Lower leg skin (tissue), 3 donors: ENCODE results near the gene HBD.

Source experiments
- POLR2A ChIP-seq, 2 donors: fragments of 450-650 bp; IDR thresholded peaks; one replicate each; pipeline ENCODE4 v1.6.1; 2016 to 2017; ENCODE audit warnings: antibody characterized with exemption in 2 of 2, mild to moderate bottlenecking in 1 of 2, moderate library complexity in 1 of 2
- TF ChIP-seq, protein P1 (sequence below), 3 donors: fragments of 450-650 bp; IDR thresholded peaks; one replicate each; pipeline ENCODE4 v1.5.1; 2016; ENCODE audit warnings: antibody characterized with exemption in 3 of 3, mild to moderate bottlenecking in 3 of 3, moderate library complexity in 2 of 3

DNA sequence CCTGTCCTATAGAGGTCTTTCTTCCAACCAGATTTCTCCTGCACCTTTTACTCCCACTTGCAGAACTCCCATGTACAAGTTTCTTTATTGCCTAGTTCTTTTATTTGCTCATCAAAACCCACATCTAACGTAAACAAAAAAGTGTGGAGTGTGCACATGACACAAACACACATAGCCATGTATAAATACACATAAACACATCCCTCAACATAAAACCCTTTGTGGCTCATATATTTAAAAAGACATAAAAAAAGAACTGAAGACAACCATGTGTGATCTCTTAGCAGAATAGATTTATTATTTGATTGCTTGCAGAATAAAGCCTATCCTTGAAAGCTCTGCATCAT lies 18.6 kb upstream of the HBD start:
- TF ChIP-seq, protein P1, sequence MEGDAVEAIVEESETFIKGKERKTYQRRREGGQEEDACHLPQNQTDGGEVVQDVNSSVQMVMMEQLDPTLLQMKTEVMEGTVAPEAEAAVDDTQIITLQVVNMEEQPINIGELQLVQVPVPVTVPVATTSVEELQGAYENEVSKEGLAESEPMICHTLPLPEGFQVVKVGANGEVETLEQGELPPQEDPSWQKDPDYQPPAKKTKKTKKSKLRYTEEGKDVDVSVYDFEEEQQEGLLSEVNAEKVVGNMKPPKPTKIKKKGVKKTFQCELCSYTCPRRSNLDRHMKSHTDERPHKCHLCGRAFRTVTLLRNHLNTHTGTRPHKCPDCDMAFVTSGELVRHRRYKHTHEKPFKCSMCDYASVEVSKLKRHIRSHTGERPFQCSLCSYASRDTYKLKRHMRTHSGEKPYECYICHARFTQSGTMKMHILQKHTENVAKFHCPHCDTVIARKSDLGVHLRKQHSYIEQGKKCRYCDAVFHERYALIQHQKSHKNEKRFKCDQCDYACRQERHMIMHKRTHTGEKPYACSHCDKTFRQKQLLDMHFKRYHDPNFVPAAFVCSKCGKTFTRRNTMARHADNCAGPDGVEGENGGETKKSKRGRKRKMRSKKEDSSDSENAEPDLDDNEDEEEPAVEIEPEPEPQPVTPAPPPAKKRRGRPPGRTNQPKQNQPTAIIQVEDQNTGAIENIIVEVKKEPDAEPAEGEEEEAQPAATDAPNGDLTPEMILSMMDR (IDR thresholded peaks at IDR 0.05), result no peak
- no peak for TF ChIP-seq POLR2A (IDR thresholded peaks at IDR 0.05)
